RPMI8226 (cell line): ENCODE results near the gene PARD3.

ENCODE experiments used
- DNase-seq: peaks from one replicate; pipeline ENCODE4 v3.0.0-alpha.2; 2015

PARD3 gene

GRCh38 chr10:34570887-34571286 is 244.2 kb downstream of the PARD3 start:
- DNase-seq: no peak

GRCh38 chr10:34567659-34568253 is 247.3 kb downstream of the PARD3 start:
- no peak for DNase-seq

GRCh38 chr10:34565934-34566333 is 249.2 kb downstream of the PARD3 start:
- DNase-seq: no peak

- DNase-seq: no peak
Measured at GRCh38 chr10:34558093-34558583, 257.0 kb downstream of the PARD3 start.

GRCh38 chr10:34557173-34557572 is 257.9 kb downstream of the PARD3 start:
- no peak for DNase-seq

DNA sequence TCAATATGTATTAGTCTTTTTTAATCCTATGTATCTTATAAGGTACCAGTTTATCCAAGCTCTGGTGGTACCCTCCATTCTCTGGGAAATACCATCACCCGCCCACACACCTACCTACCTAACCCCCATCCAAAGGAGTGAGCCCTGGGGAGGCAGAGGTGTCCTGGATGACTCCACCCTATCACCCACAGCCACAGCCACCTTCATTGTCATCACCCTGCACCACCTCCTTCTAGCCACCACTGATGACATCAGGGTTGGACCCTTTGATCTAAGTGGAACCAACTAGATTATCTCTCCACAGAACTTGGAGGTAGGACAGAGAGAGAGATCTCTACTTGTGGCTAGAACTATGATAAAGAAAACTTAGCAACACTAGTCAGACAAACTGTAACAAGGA is 259.4 kb downstream of the PARD3 start:
- no peak for DNase-seq

- no peak for DNase-seq
Measured at GRCh38 chr10:34553747-34554146, 261.3 kb downstream of the PARD3 start.

GRCh38 chr10:34551295-34551694 is 263.8 kb downstream of the PARD3 start:
- DNase-seq: no peak

- no peak for DNase-seq
Measured at GRCh38 chr10:34549953-34550352, 265.1 kb downstream of the PARD3 start.

GRCh38 chr10:34549001-34549400 is 266.1 kb downstream of the PARD3 start:
- DNase-seq: no peak

- no peak for DNase-seq
Measured at GRCh38 chr10:34548466-34548865, 266.6 kb downstream of the PARD3 start.

DNA sequence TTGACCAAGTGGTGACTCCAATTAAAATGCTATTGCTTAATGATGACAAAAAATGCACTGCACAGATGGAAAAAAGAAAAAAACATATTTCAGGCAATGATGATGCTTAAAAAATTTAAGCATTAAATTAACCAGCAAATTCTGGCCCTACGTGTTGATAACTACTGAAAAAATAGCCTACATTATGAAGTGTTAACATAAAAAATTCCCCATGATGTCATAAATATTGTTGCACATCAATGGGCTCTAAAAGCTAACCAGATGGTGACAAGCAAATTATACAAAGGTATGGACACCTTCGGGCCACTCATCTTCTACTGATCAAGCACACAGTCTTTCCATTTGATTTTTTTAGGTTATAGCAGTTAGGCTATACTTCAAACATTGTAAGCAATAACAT is 267.4 kb downstream of the PARD3 start:
- no peak for DNase-seq

- DNase-seq: no peak
Measured at GRCh38 chr10:34547291-34547690, 267.8 kb downstream of the PARD3 start.

GRCh38 chr10:34544400-34544799 is 270.7 kb downstream of the PARD3 start:
- DNase-seq: no peak

DNA sequence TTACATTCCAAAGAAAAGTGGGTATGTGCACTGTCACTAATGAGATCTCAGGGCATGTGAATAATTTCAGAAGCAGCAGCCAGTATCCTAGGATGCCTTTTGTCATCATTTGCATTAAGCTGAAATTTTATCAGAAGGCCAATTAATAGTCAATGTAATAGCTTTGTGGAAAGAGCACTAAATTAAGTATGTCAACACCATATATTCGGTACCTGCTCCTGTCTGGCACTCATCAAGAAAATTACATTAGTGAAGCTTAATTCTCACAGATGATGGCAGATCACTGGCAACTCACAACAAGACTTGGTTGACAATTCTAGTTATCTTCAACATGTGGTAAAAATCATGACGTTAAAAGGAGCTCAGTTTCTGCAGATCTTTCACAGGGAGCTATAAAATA is 271.4 kb downstream of the PARD3 start:
- DNase-seq: no peak

- no peak for DNase-seq
Measured at GRCh38 chr10:34540492-34540891, 274.6 kb downstream of the PARD3 start.

- peak; percentile 66 for DNase-seq
Measured at GRCh38 chr10:34539533-34540315, 275.4 kb downstream of the PARD3 start.

GRCh38 chr10:34538281-34538829 is 276.7 kb downstream of the PARD3 start:
- peak; percentile 61 for DNase-seq

GRCh38 chr10:34537629-34538231 is 277.4 kb downstream of the PARD3 start:
- peak; percentile 40 for DNase-seq

DNA sequence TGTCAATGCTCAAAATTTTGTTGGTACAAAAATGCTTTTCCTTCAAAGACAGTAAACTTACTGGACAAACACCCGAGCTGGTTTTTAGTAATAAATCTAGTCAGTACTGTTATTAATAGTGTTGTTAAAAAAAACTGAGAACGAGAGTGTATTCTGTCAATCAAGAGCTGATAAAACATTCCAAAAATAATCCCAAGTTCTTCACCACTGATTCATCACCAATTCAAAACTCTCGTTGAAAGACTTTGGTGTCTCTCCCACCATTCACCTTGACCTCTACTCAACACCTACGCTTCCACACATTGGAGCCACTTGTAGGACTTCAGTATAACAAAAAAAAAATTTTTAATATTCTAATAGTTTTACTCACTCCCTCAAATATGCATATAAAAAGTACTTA is 279.2 kb downstream of the PARD3 start:
- no peak for DNase-seq

DNA sequence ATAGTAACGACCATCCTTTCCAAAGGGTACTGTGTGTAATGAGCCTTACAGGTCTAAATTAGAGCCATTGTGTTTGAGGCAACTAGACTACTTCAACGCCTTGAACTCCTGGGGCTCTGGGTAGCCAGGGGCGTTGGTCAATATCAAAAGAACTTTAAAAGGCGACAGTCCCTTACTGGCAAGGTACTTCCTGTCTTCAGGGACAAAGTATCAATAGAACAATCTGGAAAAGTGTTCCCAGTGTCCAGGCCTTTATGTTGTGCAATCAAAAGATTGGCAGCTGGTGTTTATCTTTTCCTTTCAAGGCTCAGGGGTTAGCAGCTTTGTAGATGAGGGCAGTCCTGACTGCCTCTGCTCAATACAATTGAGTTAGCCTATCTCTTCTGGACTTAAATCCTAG is 284.3 kb downstream of the PARD3 start:
- DNase-seq: no peak

DNA sequence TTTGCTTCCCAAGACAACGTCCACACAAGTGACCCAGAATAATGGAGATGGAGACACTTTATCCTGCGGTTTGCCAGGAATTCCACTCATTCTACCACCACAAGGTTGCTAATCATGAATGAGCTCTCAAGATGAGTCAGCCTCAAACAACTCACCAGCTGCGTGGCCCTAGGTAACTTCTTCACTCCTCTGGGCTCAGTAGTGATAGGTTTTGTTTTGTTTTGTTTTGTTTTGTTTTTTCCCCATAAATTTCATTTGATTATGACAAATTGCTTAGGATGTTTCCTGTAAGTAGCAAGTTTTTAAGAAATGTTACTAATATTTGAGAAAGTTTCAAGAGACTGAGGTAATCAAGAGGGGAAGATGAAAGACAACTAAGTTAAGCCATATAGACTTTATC is 286.8 kb downstream of the PARD3 start:
- DNase-seq: no peak

GRCh38 chr10:34526758-34527730 is 288.1 kb downstream of the PARD3 start:
- no peak for DNase-seq
